Activated T-helper 9 cell treated with anti-CD3 and anti-CD28 coated beads, Interleukin-2, amount 50 U/mL, for 16 hours (primary cell): ENCODE data around the gene PSME1.
"Not testable (repeated sequence)": the region's sequence is repeated elsewhere in the genome, so short reads cannot be mapped to it uniquely, and the experiment has no call there.

Experiments
- DNase-seq: peaks from one replicate; pipeline ENCODE4 v3.0.0-alpha.2; 2020; ENCODE audit warnings: low read depth

Gene PSME1

GRCh38 chr14:24105609-24106239, 30.3 kb upstream of the PSME1 start:
- not testable (repeated sequence) for DNase-seq

GRCh38 chr14:24106672-24107271, 29.2 kb upstream of the PSME1 start:
- DNase-seq = no peak

DNA sequence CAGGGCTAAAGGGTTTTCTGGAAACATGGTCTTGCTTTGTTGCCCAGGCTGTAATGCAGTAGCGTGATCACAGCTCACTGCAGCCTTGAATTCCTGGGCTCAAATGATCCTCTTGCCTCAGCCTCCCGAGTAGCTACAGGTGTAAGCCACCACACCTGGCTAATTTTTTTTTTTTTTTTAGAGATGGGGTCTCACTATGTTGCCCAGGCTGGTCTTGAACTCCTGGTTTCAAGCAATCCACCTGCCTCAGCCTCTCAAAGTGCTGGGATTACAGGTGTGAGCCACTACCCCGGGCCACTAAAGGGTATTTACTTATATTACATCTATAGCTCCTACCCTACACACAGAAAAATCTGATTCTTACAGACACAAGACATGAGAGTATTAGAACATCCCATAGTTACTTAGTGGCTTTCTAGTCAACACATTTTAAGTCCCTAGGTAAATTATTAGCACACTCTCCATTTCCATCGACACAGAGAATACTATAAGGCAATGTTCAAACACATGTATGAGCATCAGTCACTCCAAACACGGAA, 27.6 kb upstream of the PSME1 start:
- DNase-seq = no peak

DNA sequence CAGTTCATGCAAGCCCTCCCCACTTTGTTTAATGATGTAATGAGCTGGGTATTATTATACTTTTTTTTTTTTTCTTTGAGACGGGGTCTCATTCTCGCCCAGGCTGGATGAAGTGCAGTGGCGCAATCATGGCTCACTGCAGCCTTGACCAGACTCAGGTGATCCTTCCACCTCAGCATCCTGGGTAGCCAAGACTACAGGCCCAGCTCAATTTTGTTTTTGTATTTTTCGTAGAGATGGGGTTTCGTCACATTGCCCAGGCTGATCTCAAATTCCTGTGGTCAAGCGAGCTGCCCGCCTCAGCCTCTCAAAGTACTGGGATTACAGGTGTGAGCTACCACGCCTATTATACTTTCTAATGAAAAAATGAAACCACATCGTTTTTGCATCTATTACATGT, 25.9 kb upstream of the PSME1 start:
- DNase-seq = no peak

GRCh38 chr14:24110523-24110922, 25.5 kb upstream of the PSME1 start:
- DNase-seq = no peak

GRCh38 chr14:24113379-24113800, 22.6 kb upstream of the PSME1 start:
- DNase-seq = no peak

DNA sequence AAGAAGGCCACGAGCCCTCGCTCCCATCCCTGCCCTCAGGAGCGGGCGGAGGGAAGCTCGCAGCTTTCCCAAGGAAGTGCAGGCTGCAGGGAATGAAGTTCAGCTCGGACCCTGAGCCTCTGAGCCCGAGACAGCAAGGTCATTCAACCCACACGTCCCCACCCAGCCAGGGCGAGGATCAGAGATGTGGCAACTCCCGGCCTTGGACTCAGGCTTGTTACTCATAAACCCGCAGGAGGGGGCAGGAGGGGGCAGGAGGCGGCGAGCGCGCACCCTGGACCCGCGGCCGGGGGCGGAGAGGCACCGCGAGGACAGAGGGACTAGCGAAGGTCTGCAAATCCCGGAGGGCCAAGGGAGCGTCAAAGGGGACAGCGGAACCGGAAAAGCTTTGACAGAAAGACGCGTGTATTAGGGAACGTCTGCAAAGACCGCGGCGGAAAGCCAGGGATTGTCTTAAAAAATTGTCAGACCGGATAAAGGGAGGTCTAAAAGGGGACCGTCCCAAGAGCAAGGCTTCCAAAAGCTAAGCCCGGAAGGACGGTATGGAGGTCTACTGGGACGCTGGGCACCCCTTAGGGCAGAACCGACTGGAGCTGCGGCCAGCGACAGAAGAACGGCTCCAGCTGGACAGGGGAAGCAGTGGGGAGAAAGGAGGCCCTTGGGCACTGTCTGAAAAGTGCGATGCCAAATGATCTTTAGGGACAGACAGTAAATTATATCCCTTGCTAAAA, 22.0 kb upstream of the PSME1 start:
- DNase-seq = peak; percentile 60

- peak; percentile 96 for DNase-seq
Measured at GRCh38 chr14:24114532-24115421, 21.2 kb upstream of the PSME1 start, which contains the start of the genes DCAF11 and NRL. Gene DCAF11, plus strand, starts transcription at chr14:24114777. Its CDS starts 818 bp downstream, at chr14:24115595. Gene NRL, minus strand, starts transcription at chr14:24114949. Its CDS starts 32,101 bp downstream, at chr14:24082848.

DNA sequence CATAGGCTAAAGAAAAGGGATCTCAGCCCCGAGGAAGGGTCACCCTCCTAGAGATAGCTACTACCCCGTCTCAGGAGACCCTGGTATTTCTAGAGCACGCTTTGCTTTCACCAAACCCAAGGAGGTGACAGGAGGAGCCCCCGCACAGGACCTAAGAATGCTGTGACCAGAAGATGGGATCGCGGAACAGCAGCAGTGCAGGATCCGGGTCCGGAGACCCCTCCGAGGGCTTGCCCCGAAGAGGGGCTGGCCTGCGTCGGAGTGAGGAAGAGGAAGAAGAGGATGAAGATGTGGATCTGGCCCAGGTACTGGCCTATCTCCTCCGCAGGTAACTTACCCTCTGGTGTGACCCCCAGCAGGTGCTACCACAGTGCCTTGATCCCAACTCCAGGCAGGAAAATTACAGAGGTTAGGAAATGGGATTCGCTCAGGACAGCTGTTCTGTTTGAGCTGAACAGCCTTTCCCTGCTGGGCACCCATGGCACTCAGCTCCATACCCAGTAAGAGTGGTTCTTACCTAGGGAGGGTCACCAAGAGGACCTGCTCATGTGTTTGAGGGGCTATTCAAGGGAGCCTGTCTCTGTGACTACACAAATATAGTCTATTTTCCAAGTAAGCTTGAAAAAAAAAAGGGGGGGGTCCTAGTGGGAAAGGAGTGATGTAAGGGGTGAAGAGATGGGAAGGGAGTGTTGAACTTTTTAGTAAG, 20.4 kb upstream of the PSME1 start:
- no peak for DNase-seq

DNA sequence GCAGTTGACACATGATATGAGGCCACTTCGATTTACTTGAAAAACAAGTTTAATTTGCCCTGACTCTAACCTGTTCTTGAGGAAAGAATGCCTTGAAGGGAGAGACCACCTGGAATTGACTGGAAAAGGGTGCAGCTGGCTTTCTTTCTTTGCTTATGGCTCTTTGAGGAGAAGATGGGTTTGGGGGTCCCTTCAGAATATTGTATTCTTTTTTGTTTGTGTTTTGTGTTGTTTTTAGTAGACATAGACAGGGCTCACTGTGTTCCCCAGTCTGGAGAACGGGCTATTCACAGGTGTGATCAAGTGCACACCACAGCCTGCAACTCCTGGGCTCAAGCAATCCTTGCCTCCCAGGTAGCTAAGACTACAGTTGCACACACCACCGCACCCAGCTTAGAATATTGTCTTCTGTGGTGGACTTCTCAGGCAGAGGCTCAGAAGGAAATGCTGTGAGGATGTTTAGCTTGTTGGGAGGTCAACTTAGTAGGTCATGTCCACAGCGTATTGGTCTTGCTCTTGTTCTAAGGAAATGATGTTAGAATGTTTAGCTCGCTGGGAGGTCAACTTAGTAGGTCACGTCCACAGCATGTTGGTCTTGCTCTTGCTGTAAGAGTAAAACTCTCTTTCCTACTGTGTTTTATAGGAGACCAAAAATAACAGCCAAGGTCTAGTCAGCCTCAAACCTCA, 19.7 kb upstream of the PSME1 start:
- DNase-seq = no peak

- DNase-seq = no peak
Measured at GRCh38 chr14:24117179-24117578, 18.8 kb upstream of the PSME1 start.

DNA sequence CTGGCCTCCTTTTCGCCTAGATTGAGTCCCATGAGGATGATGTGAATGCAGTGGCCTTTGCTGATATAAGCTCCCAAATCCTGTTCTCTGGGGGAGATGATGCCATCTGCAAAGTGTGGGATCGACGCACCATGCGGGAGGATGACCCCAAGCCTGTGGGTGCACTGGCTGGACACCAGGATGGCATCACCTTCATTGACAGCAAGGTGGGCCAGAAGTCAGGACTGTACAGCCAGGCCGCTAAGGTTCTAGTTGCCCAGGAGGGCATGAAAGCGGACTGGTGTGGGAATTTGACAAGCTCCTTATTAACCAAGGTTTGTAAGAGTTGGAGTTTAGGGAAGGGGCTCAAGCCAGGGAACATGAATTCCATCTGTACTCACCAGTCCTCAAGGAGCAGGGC, 16.3 kb upstream of the PSME1 start:
- no peak for DNase-seq

DNA sequence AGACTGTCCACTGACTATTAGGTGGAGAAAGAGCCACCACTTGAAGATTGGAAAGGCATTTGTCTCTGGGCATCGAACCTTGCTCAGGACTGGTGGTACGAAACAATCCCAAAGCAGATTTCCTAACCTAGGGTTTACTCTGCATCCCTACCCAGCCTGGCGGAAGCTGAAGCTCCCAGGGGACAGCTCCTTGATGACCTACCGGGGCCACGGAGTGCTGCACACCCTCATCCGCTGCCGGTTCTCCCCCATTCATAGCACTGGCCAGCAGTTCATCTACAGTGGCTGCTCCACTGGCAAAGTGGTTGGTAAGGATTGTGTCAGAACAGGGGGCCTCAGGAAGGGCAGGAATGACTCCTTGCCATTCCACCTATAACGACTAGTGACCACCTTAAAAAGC, 14.8 kb upstream of the PSME1 start:
- no peak for DNase-seq

DNA sequence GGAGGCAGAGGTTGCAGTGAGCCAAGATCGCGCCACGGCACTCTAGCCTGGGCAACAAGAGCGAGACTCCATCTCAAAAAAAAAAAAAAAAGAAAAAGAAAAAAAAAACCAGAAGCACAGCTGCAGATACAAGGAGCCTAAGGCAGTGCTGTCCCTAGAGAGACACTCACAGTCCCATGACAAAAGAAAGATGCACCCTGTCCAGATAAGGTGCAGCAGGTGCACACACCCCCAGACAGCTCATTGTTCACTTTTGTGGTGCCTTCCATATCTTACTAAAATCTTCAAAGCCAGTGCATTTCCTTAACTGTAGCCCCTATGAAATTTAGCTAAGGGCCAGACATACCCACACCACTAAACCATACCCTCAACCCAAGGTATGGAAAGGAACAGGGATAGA, 13.6 kb upstream of the PSME1 start:
- DNase-seq = no peak

DNA sequence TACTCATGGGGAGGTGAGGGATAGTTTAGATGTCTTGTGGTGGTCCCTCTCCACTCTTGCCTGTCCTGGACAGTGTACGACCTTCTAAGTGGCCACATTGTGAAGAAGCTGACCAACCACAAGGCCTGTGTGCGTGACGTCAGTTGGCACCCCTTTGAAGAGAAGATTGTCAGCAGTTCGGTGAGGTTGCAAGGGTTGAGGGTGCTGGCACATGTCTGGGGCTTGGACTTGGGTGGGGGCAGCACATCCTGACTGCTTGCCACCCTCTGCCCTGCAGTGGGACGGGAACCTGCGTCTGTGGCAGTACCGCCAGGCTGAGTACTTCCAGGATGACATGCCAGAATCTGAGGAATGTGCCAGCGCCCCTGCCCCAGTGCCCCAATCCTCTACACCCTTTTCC, 13.1 kb upstream of the PSME1 start:
- no peak for DNase-seq

- DNase-seq = no peak
Measured at GRCh38 chr14:24123424-24124417, 12.3 kb upstream of the PSME1 start.

DNA sequence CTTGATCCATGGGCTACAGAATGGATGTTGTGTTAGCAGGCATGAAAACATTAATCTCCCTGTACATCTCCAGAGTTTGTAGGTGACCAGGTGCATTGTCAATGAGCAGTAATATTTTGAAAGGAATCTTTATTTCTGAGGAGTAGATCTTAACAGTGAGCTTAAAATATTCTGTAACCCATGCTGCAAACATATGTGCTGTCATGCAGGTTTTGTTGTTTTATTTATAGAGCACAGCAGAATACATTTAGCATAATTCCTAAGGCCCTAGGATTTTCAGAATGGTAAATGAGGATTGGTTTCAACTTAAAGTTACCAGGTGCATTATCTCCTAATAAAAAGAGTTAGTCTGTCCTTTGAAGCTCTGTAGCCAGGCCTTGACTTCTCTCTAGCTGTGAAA, 9.1 kb upstream of the PSME1 start:
- no peak for DNase-seq

DNA sequence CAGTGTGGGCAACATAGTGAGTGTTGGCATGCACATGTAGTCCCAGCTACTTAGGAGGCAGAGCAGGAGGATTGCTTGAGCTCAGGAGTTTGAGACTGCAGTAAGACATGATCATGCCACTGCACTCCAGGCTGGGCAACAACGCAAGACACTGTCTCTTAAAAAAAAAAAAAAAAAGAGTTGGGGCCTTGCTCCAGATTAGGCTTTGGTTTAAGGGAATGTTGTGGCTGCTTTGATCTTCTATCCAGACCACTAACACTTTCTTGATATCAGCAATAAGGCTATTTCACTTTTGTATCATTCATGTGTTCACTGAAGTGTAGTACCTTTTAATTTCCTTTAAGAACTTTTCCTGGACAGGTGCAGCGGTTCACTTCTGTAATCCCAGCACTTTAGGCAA, 8.3 kb upstream of the PSME1 start:
- no peak for DNase-seq

GRCh38 chr14:24129410-24129998, 6.5 kb upstream of the PSME1 start:
- DNase-seq = no peak
